GM23338 (cell line): ENCODE measurements around the gene CASP3. TPM values are rescaled to one million over a fixed set of nuclear protein-coding genes. Genes with fewer than 3 reads are reported as not detected.

Experiments used
- ATAC-seq: fragments of 200-7000 bp; cut with Tn5 transposase; 3 replicates; pipeline ENCODE4 v1.9.1; 2020
- DNase-seq: peaks from one replicate; pipeline ENCODE4 v3.0.0-alpha.2; 2015; ENCODE audit warnings: low spot score
- H2AFZ ChIP-seq: fragments of 200-600 bp; sonication (generic); 2 replicates; pipeline ENCODE4 v1.8.0; 2016; ENCODE audit warnings: antibody characterized with exemption, mild to moderate bottlenecking, moderate library complexity
- H3F3A ChIP-seq: fragments of 200-600 bp; sonication (generic); replicated peaks from 2 replicates; pipeline ENCODE4 v1.8.0; 2017; ENCODE audit warnings: antibody characterized with exemption, mixed run types, low read depth
- H3K27ac ChIP-seq: fragments of 200-600 bp; sonication (generic); 2 replicates; pipeline ENCODE4 v1.6.1; 2016; ENCODE audit warnings: low read depth
- H3K27me3 ChIP-seq: fragments of 200-600 bp; sonication (generic); 2 replicates; pipeline ENCODE4 v1.8.0; 2016; ENCODE audit warnings: mild to moderate bottlenecking, mixed run types, moderate library complexity; ENCODE audit not compliant: insufficient read depth
- H3K36me3 ChIP-seq: fragments of 200-600 bp; sonication (generic); 2 replicates; pipeline ENCODE4 v1.8.0; 2016; ENCODE audit warnings: mild to moderate bottlenecking; ENCODE audit not compliant: insufficient read depth
- H3K4me1 ChIP-seq: fragments of 200-600 bp; sonication (generic); 2 replicates; pipeline ENCODE4 v1.8.0; 2016; ENCODE audit warnings: mild to moderate bottlenecking, moderate library complexity; ENCODE audit not compliant: insufficient read depth
- H3K4me2 ChIP-seq: fragments of 200-600 bp; sonication (generic); 2 replicates; pipeline ENCODE4 v1.7.1; 2017; ENCODE audit warnings: mixed run types
- H3K4me3 ChIP-seq: fragments of 200-600 bp; sonication (generic); 2 replicates; pipeline ENCODE4 v1.6.1; 2016; ENCODE audit warnings: mixed run types
- H3K79me2 ChIP-seq: fragments of 200-600 bp; sonication (generic); replicated peaks from 2 replicates; pipeline ENCODE4 v1.8.0; 2017; ENCODE audit warnings: mild to moderate bottlenecking; ENCODE audit not compliant: insufficient read depth
- H3K9me2 ChIP-seq: fragments of 200-600 bp; sonication (generic); 2 replicates; pipeline ENCODE4 v1.8.0; 2017; ENCODE audit not compliant: insufficient read depth
- H4K20me1 ChIP-seq: fragments of 200-600 bp; sonication (generic); replicated peaks from 2 replicates; pipeline ENCODE4 v1.8.0; 2017; ENCODE audit warnings: mild to moderate bottlenecking; ENCODE audit not compliant: insufficient read depth
- H3K27ac Mint-ChIP-seq: 2 replicates; pipeline ENCODE4 v1.8.0; 2020; ENCODE audit warnings: inconsistent platforms, mild to moderate bottlenecking, moderate library complexity, mixed read lengths
- H3K27me3 Mint-ChIP-seq: 3 replicates; pipeline ENCODE4 v1.8.0; 2022; ENCODE audit warnings: low read depth, mild to moderate bottlenecking, moderate library complexity, mixed read lengths, inconsistent platforms; ENCODE audit not compliant: insufficient read depth, poor library complexity
- H3K36me3 Mint-ChIP-seq: 3 replicates; pipeline ENCODE4 v1.8.0; 2021; ENCODE audit warnings: low read depth, mild to moderate bottlenecking, inconsistent platforms, moderate library complexity, mixed read lengths
- H3K4me1 Mint-ChIP-seq: 3 replicates; pipeline ENCODE4 v1.8.0; 2020; ENCODE audit warnings: mild to moderate bottlenecking, inconsistent platforms, mixed read lengths
- H3K4me3 Mint-ChIP-seq: 3 replicates; pipeline ENCODE4 v1.8.0; 2021; ENCODE audit warnings: moderate library complexity, mild to moderate bottlenecking, inconsistent platforms, mixed read lengths
- H3K9me3 Mint-ChIP-seq: 3 replicates; pipeline ENCODE4 v1.8.0; 2020; ENCODE audit warnings: moderate library complexity, mild to moderate bottlenecking, inconsistent platforms, mixed read lengths
- EZH2 ChIP-seq: fragments of 200-600 bp; sonication (generic); IDR thresholded peaks from one replicate; pipeline ENCODE4 v1.8.0; 2017; ENCODE audit warnings: antibody characterized with exemption, mild to moderate bottlenecking, low read depth; ENCODE audit not compliant: unreplicated experiment
- EZH2phosphoT487 ChIP-seq: fragments of 200-600 bp; sonication (generic); IDR thresholded peaks from one replicate; pipeline ENCODE4 v1.8.1; 2018; ENCODE audit warnings: antibody characterized with exemption; ENCODE audit not compliant: unreplicated experiment
- JUNB ChIP-seq: IDR thresholded peaks from one replicate; pipeline ENCODE4 v1.6.1; 2016; ENCODE audit warnings: antibody characterized with exemption; ENCODE audit not compliant: unreplicated experiment
- STAT1 ChIP-seq: IDR thresholded peaks from one replicate; pipeline ENCODE4 v1.6.1; 2016; ENCODE audit warnings: antibody characterized with exemption; ENCODE audit not compliant: unreplicated experiment
- ZNF114 ChIP-seq: fragments of 250-450 bp; sonication (Bioruptor Pico); IDR thresholded peaks from 2 replicates; pipeline ENCODE4 v1.5.0; 2020; ENCODE audit warnings: mild to moderate bottlenecking, moderate library complexity
- ZNF331 ChIP-seq: fragments of 250-450 bp; sonication (Bioruptor Pico); IDR thresholded peaks from 2 replicates; pipeline ENCODE4 v1.5.0; 2020; ENCODE audit warnings: low read depth, mild to moderate bottlenecking, moderate library complexity
- polyA plus RNA-seq: library from polyadenylated mRNA; unstranded; fragments of >200 nt; fragmentation: Nextera tagmentation; extraction: Ambion mirVana; gene quantifications from 2 replicates; pipeline ENCODE4 v1.2.1, GENCODE V29; 2016
- total RNA-seq: library from RNA; depleted of rRNA; stranded (reverse); fragments of >200 nt; shearing (Covaris generic); gene quantifications from 2 replicates; pipeline ENCODE4 v1.2.3, GENCODE V29; 2014
- TF ChIP-seq, protein P1 (sequence below), 2 experiments: fragments of 200-600 bp in 1 of 2; sonication (generic) in 1 of 2; conservative IDR thresholded peaks; 2 replicates each; pipeline versions ENCODE4 v1.5.1 to v1.6.1; 2016 to 2017; ENCODE audit warnings: antibody characterized with exemption in 2 of 2, low read depth in 2 of 2, mild to moderate bottlenecking in 2 of 2, moderate library complexity in 1 of 2
- TF ChIP-seq, protein P2 (sequence below): IDR thresholded peaks from 2 replicates; pipeline ENCODE4 v1.6.1; 2016; ENCODE audit warnings: antibody characterized with exemption
- TF ChIP-seq, protein P3 (sequence below): IDR thresholded peaks from one replicate; pipeline ENCODE4 v1.6.1; 2018; ENCODE audit warnings: antibody characterized with exemption; ENCODE audit not compliant: unreplicated experiment
- TF ChIP-seq, protein P4 (sequence below): fragments of 250-450 bp; sonication (Bioruptor Pico); IDR thresholded peaks from 2 replicates; pipeline ENCODE4 v1.5.0; 2020; ENCODE audit warnings: mild to moderate bottlenecking, moderate library complexity

Gene CASP3
- total and polyA plus RNA-seq, 2 experiments from 2014 or later: 50.5 to 84.4 TPM

DNA sequence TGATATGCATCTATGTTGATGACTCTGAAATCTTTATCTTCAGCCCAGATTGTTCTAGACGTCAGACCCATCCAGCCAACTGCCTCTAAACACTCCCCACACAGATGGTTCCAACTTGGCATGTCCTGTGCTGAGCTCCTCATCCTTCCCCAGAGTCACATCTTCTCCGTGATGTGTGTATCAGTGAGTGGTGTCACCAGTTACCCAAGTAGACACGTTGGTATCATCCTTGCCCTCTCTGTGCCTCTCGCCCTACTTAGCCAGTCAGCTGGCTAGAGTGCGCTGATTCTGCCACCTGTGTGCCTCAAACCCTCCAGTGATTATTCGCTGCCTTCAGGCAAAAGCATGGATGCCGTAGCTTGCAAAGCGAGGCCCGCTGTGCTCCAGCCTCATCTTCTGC, 18.8 kb upstream of the CASP3 start:
- Mint-ChIP-seq H3K9me3 (no peaks in the 10 kb centered on the region), H3K27me3 (peaks cover 2% of the 10 kb centered on the region), H3K36me3 (peaks cover 24% of the 10 kb centered on the region; the same call in 2 of the 3 replicates), H3K27ac (no peak overlapping the region), H3K4me1 (peaks cover 2% of the 10 kb centered on the region), H3K4me3 (no peak overlapping the region)
- H3K79me2 ChIP-seq: no peaks in the 10 kb centered on the region
- H3K36me3 ChIP-seq: no peaks in the 10 kb centered on the region
- no peaks in the 10 kb centered on the region for H3K4me1 ChIP-seq
- H3K4me3 ChIP-seq: no peak overlapping the region
- no peak overlapping the region for H2AFZ ChIP-seq
- H3K27me3 ChIP-seq: no peaks in the 10 kb centered on the region
- no peak overlapping the region for H3K27ac ChIP-seq
- no peaks in the 10 kb centered on the region for H3K9me2 ChIP-seq
- DNase-seq: no peak
- no peaks in the 10 kb centered on the region for H3F3A ChIP-seq
- H3K4me2 ChIP-seq: no peak overlapping the region
- no peak for ATAC-seq
- no peaks in the 10 kb centered on the region for H4K20me1 ChIP-seq
- TF ChIP-seq ZNF114 (CRISPR knock-in tag) (no peak), ZNF331 (CRISPR knock-in tag) (no peak), JUNB (no peak), STAT1 (no peak), EZH2 (no peak), EZH2phosphoT487 (no peak)
- TF ChIP-seq, protein P1, sequence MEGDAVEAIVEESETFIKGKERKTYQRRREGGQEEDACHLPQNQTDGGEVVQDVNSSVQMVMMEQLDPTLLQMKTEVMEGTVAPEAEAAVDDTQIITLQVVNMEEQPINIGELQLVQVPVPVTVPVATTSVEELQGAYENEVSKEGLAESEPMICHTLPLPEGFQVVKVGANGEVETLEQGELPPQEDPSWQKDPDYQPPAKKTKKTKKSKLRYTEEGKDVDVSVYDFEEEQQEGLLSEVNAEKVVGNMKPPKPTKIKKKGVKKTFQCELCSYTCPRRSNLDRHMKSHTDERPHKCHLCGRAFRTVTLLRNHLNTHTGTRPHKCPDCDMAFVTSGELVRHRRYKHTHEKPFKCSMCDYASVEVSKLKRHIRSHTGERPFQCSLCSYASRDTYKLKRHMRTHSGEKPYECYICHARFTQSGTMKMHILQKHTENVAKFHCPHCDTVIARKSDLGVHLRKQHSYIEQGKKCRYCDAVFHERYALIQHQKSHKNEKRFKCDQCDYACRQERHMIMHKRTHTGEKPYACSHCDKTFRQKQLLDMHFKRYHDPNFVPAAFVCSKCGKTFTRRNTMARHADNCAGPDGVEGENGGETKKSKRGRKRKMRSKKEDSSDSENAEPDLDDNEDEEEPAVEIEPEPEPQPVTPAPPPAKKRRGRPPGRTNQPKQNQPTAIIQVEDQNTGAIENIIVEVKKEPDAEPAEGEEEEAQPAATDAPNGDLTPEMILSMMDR (conservative IDR thresholded peaks at IDR 0.05; ENCODE audit: low read depth in 2 of 2): no peak
- TF ChIP-seq, protein P2, sequence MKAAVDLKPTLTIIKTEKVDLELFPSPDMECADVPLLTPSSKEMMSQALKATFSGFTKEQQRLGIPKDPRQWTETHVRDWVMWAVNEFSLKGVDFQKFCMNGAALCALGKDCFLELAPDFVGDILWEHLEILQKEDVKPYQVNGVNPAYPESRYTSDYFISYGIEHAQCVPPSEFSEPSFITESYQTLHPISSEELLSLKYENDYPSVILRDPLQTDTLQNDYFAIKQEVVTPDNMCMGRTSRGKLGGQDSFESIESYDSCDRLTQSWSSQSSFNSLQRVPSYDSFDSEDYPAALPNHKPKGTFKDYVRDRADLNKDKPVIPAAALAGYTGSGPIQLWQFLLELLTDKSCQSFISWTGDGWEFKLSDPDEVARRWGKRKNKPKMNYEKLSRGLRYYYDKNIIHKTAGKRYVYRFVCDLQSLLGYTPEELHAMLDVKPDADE: no peak
- TF ChIP-seq, protein P3, sequence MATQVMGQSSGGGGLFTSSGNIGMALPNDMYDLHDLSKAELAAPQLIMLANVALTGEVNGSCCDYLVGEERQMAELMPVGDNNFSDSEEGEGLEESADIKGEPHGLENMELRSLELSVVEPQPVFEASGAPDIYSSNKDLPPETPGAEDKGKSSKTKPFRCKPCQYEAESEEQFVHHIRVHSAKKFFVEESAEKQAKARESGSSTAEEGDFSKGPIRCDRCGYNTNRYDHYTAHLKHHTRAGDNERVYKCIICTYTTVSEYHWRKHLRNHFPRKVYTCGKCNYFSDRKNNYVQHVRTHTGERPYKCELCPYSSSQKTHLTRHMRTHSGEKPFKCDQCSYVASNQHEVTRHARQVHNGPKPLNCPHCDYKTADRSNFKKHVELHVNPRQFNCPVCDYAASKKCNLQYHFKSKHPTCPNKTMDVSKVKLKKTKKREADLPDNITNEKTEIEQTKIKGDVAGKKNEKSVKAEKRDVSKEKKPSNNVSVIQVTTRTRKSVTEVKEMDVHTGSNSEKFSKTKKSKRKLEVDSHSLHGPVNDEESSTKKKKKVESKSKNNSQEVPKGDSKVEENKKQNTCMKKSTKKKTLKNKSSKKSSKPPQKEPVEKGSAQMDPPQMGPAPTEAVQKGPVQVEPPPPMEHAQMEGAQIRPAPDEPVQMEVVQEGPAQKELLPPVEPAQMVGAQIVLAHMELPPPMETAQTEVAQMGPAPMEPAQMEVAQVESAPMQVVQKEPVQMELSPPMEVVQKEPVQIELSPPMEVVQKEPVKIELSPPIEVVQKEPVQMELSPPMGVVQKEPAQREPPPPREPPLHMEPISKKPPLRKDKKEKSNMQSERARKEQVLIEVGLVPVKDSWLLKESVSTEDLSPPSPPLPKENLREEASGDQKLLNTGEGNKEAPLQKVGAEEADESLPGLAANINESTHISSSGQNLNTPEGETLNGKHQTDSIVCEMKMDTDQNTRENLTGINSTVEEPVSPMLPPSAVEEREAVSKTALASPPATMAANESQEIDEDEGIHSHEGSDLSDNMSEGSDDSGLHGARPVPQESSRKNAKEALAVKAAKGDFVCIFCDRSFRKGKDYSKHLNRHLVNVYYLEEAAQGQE: no peak

DNA sequence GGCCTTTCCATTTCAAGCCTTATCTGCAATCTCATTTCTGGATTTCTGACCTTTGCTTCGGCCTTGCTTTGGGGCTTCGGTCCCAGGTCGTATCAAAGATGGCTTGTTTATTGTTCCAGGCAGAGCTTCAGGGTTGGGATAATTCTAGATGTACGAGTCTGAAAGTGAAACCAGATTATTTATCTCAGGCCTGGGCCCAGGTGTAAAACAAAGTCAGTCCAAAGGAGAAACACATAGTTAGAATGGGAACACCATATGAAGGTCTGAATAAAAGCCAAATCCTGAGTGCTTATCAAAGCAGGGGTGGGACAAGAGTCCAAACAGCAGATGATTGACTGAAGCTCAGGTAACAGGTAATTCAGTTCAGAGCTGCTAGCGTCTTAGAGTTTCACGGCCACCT, 17.4 kb upstream of the CASP3 start:
- Histone ChIP-seq H3K4me1 (no peaks in the 10 kb centered on the region), H3K79me2 (no peaks in the 10 kb centered on the region), H3K9me2 (no peaks in the 10 kb centered on the region), H2AFZ (no peak overlapping the region), H3K4me3 (no peak overlapping the region), H3K4me2 (no peak overlapping the region), H3K27ac (no peak overlapping the region), H3K27me3 (no peaks in the 10 kb centered on the region), H3F3A (no peaks in the 10 kb centered on the region), H4K20me1 (no peaks in the 10 kb centered on the region), H3K36me3 (no peaks in the 10 kb centered on the region)
- Mint-ChIP-seq H3K4me1 (peaks cover 2% of the 10 kb centered on the region), H3K27ac (no peak overlapping the region), H3K4me3 (no peak overlapping the region), H3K36me3 (peaks cover 13% of the 10 kb centered on the region; the same call in 2 of the 3 replicates), H3K9me3 (no peaks in the 10 kb centered on the region), H3K27me3 (no peaks in the 10 kb centered on the region)
- DNase-seq (no peak), ATAC-seq (no peak)
- TF ChIP-seq, protein P4, sequence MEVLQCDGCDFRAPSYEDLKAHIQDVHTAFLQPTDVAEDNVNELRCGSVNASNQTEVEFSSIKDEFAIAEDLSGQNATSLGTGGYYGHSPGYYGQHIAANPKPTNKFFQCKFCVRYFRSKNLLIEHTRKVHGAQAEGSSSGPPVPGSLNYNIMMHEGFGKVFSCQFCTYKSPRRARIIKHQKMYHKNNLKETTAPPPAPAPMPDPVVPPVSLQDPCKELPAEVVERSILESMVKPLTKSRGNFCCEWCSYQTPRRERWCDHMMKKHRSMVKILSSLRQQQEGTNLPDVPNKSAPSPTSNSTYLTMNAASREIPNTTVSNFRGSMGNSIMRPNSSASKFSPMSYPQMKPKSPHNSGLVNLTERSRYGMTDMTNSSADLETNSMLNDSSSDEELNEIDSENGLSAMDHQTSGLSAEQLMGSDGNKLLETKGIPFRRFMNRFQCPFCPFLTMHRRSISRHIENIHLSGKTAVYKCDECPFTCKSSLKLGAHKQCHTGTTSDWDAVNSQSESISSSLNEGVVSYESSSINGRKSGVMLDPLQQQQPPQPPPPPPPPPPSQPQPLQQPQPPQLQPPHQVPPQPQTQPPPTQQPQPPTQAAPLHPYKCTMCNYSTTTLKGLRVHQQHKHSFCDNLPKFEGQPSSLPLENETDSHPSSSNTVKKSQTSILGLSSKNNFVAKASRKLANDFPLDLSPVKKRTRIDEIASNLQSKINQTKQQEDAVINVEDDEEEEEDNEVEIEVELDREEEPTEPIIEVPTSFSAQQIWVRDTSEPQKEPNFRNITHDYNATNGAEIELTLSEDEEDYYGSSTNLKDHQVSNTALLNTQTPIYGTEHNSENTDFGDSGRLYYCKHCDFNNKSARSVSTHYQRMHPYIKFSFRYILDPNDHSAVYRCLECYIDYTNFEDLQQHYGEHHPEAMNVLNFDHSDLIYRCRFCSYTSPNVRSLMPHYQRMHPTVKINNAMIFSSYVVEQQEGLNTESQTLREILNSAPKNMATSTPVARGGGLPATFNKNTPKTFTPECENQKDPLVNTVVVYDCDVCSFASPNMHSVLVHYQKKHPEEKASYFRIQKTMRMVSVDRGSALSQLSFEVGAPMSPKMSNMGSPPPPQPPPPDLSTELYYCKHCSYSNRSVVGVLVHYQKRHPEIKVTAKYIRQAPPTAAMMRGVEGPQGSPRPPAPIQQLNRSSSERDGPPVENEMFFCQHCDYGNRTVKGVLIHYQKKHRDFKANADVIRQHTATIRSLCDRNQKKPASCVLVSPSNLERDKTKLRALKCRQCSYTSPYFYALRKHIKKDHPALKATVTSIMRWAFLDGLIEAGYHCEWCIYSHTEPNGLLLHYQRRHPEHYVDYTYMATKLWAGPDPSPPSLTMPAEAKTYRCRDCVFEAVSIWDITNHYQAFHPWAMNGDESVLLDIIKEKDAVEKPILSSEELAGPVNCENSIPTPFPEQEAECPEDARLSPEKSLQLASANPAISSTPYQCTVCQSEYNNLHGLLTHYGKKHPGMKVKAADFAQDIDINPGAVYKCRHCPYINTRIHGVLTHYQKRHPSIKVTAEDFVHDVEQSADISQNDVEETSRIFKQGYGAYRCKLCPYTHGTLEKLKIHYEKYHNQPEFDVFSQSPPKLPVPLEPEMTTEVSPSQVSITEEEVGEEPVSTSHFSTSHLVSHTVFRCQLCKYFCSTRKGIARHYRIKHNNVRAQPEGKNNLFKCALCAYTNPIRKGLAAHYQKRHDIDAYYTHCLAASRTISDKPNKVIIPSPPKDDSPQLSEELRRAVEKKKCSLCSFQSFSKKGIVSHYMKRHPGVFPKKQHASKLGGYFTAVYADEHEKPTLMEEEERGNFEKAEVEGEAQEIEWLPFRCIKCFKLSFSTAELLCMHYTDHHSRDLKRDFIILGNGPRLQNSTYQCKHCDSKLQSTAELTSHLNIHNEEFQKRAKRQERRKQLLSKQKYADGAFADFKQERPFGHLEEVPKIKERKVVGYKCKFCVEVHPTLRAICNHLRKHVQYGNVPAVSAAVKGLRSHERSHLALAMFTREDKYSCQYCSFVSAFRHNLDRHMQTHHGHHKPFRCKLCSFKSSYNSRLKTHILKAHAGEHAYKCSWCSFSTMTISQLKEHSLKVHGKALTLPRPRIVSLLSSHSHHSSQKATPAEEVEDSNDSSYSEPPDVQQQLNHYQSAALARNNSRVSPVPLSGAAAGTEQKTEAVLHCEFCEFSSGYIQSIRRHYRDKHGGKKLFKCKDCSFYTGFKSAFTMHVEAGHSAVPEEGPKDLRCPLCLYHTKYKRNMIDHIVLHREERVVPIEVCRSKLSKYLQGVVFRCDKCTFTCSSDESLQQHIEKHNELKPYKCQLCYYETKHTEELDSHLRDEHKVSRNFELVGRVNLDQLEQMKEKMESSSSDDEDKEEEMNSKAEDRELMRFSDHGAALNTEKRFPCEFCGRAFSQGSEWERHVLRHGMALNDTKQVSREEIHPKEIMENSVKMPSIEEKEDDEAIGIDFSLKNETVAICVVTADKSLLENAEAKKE: no peak
